Stimulated activated effector memory CD8-positive, alpha-beta T cell treated with anti-CD3 and anti-CD28 coated beads, Interleukin-12 subunit alpha, Interleukin-12 subunit beta, amount 100 ng/mL, for 72 hours (primary cell): Measurements from ENCODE around the gene PCDHGB2.
A peak's percentile ranks its signal among the peaks of the same experiment; 100 is the strongest.
"Not testable (repeated sequence)": the region's sequence is repeated elsewhere in the genome, so short reads cannot be mapped to it uniquely, and the experiment has no call there.

Experiments used
- ATAC-seq: fragments of 150-1000 bp; cut with Tn5 transposase; 2 replicates; pipeline ENCODE4 v1.10.0; 2021
- DNase-seq, 2 donors: peaks; one replicate each; pipeline ENCODE4 v3.0.0; 2021 to 2022; ENCODE audit warnings: low spot score in 2 of 2
- H3K27ac Mint-ChIP-seq: one replicate; pipeline ENCODE4 v1.8.0; 2022; ENCODE audit warnings: mild to moderate bottlenecking, mixed read lengths
- H3K36me3 Mint-ChIP-seq: one replicate; pipeline ENCODE4 v1.8.0; 2022; ENCODE audit warnings: mild to moderate bottlenecking, mixed read lengths
- H3K4me1 Mint-ChIP-seq: one replicate; pipeline ENCODE4 v1.8.0; 2022; ENCODE audit warnings: mixed read lengths
- H3K4me3 Mint-ChIP-seq: one replicate; pipeline ENCODE4 v1.8.0; 2022; ENCODE audit warnings: mild to moderate bottlenecking, mixed read lengths
- H3K9me3 Mint-ChIP-seq: one replicate; pipeline ENCODE4 v1.8.0; 2022; ENCODE audit warnings: mixed read lengths

Gene PCDHGB2

GRCh38 chr5:141359790-141360426 lies at the start of gene PCDHGB2:
Gene PCDHGB2 (plus strand): TSS chr5:141359994. CDS start chr5:141360136, 142 bp downstream.
- peak within 1 kb of the TSS; percentile 74 for H3K4me3 Mint-ChIP-seq
- H3K36me3 Mint-ChIP-seq = no peaks in the 10 kb centered on the region
- ATAC-seq (peak; percentile 28), DNase-seq (no peak)
- peaks cover 10% of the 10 kb centered on the region for H3K9me3 Mint-ChIP-seq
- H3K4me1 Mint-ChIP-seq = peaks cover 6% of the 10 kb centered on the region
- peak within 1 kb of the TSS; percentile 63 for H3K27ac Mint-ChIP-seq

DNA sequence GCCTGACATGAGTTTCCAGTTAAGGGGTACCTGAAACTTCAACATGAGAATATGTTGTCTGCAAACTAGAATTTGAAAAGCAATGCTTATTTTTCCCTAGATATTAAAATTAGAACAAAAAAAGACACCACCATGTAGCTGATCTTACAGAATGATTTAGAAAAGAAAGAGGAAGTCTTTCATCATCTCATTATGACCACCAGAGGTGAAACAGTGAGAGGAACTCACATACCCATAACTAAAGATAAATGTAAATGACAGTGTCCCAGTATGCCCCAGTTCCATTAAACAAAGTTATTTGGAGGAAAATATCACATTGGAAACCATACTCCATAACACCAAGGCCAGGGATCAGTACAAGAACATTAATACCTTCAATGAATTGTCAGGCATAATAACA lies 46.1 kb upstream of the PCDHGB2 start:
- H3K36me3 Mint-ChIP-seq = peaks cover 33% of the 10 kb centered on the region
- DNase-seq (no peak), ATAC-seq (no peak)
- H3K27ac Mint-ChIP-seq = no peak overlapping the region
- peaks cover 12% of the 10 kb centered on the region for H3K4me1 Mint-ChIP-seq
- H3K9me3 Mint-ChIP-seq = peaks cover 39% of the 10 kb centered on the region
- H3K4me3 Mint-ChIP-seq = no peak overlapping the region

DNA sequence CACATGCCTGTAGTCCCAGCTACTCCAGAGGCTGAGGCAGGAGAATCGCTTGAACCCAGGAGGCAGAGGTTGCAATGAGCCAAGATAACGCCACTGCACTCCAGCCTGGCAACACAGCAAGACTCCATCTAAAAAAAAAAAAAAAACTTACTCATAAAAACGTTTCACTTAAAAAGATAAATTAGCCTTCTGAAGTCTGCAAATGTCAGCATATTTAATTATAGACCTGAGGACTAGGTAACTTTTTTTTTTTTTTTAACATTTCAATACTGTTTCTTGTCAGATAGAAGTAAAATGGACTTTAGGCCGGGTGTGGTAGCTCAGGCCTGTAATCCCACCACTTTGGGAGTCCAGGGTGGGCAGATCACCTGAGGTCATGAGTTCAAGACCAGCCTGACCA lies 42.8 kb upstream of the PCDHGB2 start:
- Mint-ChIP-seq H3K36me3 (peaks cover 54% of the 10 kb centered on the region), H3K4me1 (peaks cover 38% of the 10 kb centered on the region)

DNA sequence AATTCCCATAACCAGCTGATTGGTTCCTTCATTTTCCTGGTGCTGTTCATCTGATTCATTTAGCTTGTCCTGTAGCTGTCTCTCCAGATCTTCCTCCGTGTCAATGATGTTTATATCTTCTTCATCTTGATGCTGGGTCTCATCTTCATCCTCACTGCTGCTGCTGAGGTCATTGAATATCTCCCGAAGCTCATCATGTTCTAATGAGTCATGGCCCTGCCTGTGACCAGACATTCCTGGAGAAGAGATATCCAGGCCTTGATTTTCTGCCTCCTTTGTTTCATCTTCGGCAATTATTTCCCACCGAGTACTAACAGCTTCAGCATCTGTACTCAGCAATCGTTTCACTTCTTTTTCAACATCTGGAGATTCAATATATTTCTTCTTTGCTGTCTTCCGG lies 40.6 kb upstream of the PCDHGB2 start:
- no peak for DNase-seq
- H3K27ac Mint-ChIP-seq = peak overlapping the region; percentile 100
- no peak for ATAC-seq
- H3K9me3 Mint-ChIP-seq = peaks cover 31% of the 10 kb centered on the region
- H3K4me3 Mint-ChIP-seq = peak overlapping the region; percentile 99
- peaks cover 54% of the 10 kb centered on the region for H3K36me3 Mint-ChIP-seq
- peaks cover 38% of the 10 kb centered on the region for H3K4me1 Mint-ChIP-seq

More for the DNA sequence above, 42.8 kb upstream of the PCDHGB2 start:
- H3K4me3 Mint-ChIP-seq, ATAC-seq, DNase-seq, H3K27ac Mint-ChIP-seq: not testable (repeated sequence)
- peaks cover 42% of the 10 kb centered on the region for H3K9me3 Mint-ChIP-seq

DNA sequence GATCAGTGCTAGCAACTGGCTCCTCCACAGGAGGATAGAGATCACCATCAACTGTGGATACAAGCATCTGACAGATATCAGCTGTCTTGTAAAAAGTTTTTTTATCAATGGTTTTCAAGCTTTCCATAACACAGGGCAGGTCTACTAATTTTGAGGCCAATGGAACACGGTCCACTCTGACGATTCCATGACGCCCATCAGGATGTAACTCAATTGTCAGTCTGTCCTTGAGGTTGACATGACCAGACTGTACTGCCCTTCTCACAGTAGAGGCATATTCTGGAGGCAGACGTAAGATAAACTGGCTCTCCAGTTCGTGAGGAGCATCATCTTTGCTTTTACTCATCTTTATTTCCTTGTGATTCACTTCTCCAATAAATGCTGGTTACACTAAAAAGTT lies 40.1 kb upstream of the PCDHGB2 start:
- no peak for DNase-seq
- no peak for ATAC-seq
- Mint-ChIP-seq H3K36me3 (peaks cover 54% of the 10 kb centered on the region), H3K4me1 (peaks cover 38% of the 10 kb centered on the region), H3K4me3 (peak overlapping the region; percentile 99), H3K9me3 (peaks cover 30% of the 10 kb centered on the region), H3K27ac (peak overlapping the region; percentile 100)

DNA sequence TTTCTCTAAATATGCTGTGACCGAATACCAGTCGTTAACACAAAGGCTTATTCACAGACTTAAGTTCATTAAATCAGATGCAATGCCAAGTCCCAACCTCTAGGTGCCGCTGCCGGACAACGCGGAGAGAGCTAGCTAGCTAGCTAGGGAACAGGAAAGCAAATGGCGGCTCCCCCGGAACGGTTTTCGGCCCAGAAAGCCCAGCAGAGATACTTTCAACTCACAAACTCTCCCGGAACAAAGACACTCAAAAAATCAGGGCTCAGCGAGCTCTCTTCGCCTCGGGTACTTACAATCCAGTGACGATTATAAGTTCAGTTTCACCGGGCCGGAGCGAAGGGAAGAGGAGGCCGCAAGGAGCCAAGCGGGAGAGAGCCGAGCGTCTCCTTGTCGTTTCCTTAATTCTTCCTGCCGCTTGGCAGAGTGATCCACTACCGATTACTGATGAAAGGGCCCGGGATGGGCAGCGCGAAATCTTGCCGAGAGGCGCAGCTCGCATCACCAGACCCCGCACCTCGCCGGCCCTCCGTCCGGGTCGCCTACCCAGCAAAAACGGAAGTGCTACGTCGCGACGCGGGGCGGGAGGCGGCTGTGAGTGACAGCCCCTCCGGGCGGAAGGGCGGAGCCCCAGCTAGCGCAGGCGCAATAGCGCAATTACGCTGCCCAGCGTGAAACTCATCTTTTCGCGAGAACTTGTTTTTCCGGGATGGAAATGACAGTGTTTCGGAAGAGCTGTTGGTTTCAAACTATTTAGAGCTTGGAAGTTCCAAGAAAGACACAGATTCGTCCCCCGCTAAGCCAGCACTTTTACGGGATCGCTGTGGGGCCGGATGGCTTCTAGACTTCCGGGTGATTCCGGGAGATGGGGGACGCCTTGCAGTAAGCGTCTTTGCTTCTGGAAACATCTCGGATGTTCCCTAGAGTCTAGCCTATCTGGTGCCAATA lies 39.3 kb upstream of the PCDHGB2 start, which contains the start of gene TAF7:
Gene TAF7, minus strand, starts transcription at position 560 of the 945 bp plus-strand sequence. CDS start 740 bp downstream, outside the sequence.
- H3K4me3 Mint-ChIP-seq = peak within 1 kb of the TSS; percentile 99
- H3K9me3 Mint-ChIP-seq = peaks cover 22% of the 10 kb centered on the region
- peaks cover 49% of the 10 kb centered on the region for H3K36me3 Mint-ChIP-seq

DNA sequence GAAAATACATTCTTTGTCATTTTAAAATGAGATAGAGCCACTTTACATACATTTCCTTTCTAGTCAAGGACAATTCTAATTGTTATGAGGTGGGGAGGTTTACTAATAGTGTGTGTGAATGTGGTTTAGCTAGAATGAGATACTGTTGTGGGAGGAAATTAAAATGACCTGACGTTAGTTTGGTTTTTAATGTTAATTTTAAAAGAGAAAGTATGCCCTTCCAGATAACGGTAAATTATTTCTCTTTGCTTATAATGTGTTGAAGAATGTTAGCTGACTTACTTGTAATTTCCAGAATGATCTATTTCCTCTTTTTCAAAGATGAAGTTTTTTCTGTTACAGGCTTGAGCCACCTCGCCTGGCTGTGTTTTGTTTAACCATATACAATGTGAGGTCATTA lies 37.5 kb upstream of the PCDHGB2 start:
- peaks cover 21% of the 10 kb centered on the region for H3K9me3 Mint-ChIP-seq
- H3K36me3 Mint-ChIP-seq = peaks cover 40% of the 10 kb centered on the region
- no peak overlapping the region for H3K27ac Mint-ChIP-seq
- DNase-seq (no peak), ATAC-seq (no peak)
- H3K4me3 Mint-ChIP-seq = peak overlapping the region; percentile 99
- peaks cover 39% of the 10 kb centered on the region for H3K4me1 Mint-ChIP-seq

More for the DNA sequence above, 39.3 kb upstream of the PCDHGB2 start, which contains the start of gene TAF7:
- DNase-seq (peak; percentile 84 to 94), ATAC-seq (peak; percentile 96)
- peaks cover 36% of the 10 kb centered on the region for H3K4me1 Mint-ChIP-seq
- peak within 1 kb of the TSS; percentile 100 for H3K27ac Mint-ChIP-seq

DNA sequence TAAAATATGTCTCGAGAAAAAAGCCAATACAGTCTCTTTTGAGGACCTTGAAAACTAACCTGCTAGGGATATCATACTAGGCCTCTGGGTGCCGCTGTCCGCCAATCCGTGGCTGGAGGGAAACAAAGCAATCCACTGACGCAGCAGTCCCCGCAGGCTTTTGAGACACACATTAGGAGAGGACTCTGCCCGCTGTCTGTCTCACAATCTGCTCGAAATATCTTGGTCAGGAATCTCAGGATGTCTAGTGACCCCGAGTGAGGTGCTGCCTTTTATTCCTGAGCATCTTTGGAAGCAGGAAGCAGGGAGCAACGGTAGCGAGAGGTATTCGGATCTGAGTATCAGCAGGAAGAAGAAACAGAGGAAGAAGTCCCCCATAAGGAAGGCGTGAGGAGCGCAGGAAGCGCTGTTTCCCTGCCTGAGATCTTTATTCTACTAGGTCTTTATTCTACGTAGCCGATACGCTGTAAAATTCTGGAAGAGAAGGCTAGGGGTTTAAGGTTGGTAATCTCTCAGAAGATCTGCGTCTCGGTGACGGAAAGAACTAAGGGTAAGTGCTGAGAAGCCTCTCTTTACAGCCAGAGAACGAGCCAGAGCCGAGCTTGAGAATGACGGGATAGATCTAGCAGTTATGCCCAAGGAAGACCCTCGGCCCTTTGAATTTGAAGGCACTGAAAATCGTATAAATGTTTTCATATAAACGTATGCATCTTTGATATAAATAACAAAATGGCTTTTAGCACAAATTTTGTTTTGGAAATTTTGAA lies 33.5 kb upstream of the PCDHGB2 start:
- peak; percentile 43 to 73 for DNase-seq
- peaks cover 4% of the 10 kb centered on the region for H3K9me3 Mint-ChIP-seq
- H3K36me3 Mint-ChIP-seq = peaks cover 4% of the 10 kb centered on the region
- ATAC-seq = peak; percentile 93
- H3K27ac Mint-ChIP-seq = peak overlapping the region; percentile 76
- peak overlapping the region; percentile 88 for H3K4me3 Mint-ChIP-seq
- H3K4me1 Mint-ChIP-seq = peaks cover 7% of the 10 kb centered on the region

DNA sequence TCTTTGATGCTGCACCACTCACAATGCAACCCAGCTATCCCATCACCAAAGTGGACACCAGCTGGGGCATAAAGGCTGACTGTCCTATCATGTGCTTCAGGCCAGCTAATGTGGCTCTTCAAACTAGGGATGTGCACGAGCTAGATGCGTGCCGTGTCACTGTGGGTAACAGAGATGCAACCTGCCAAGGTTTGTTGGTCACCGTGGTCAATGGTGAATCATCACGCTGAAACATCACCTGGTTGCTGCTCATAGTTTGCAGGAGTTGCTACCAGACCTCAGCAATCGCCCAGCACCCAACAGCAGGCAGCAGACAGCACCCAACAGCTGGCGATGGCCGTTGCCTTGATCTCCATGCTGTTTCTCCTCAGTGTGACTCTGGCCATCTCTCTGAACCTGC lies 31.6 kb upstream of the PCDHGB2 start:
- H3K4me1 Mint-ChIP-seq = peaks cover 7% of the 10 kb centered on the region
- H3K27ac Mint-ChIP-seq = no peak overlapping the region
- DNase-seq (no peak), ATAC-seq (peak; percentile 40)
- H3K36me3 Mint-ChIP-seq = peaks cover 4% of the 10 kb centered on the region
- peaks cover 4% of the 10 kb centered on the region for H3K9me3 Mint-ChIP-seq
- no peak overlapping the region for H3K4me3 Mint-ChIP-seq

DNA sequence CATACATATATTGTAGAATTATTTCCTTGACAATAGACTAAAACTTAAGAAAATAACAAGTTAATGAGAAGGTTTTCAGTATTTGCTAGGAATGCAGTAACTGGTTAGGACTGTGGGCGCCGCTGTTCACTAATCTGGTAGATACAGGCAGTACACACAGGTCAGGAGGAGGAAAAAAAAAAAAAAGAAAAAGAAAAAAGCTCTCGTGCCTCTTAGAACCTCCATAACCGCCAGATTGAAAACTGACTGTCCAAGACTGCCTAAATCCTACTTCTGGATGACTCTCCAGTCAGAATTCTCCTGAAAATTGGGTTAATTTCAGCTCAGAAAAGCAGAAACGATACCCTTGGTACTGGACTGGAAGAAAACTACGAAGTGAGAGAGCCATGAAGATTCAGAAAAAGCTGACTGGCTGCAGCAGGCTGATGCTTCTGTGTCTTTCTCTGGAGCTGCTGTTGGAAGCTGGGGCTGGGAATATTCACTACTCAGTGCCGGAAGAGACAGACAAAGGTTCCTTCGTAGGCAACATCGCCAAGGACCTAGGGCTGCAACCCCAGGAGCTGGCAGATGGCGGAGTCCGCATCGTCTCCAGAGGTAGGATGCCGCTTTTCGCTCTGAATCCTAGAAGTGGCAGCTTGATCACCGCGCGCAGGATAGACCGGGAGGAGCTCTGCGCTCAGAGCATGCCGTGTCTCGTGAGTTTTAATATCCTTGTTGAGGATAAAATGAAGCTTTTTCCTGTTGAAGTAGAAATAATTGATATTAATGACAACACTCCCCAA lies 29.3 kb upstream of the PCDHGB2 start, which contains the start of gene PCDHGA1:
Gene PCDHGA1, plus strand, starts transcription at position 216 of the 782 bp plus-strand sequence.
- ATAC-seq = no peak
- no peak within 1 kb of the TSS for H3K4me3 Mint-ChIP-seq
- peaks cover 16% of the 10 kb centered on the region for H3K9me3 Mint-ChIP-seq

GRCh38 chr5:141332571-141332970 lies 27.2 kb upstream of the PCDHGB2 start:
- not testable (repeated sequence) for H3K36me3 Mint-ChIP-seq

More for the DNA sequence above, 29.3 kb upstream of the PCDHGB2 start, which contains the start of gene PCDHGA1:
- Mint-ChIP-seq H3K36me3 (peaks cover 4% of the 10 kb centered on the region), H3K27ac (no peak within 1 kb of the TSS), H3K4me1 (peaks cover 7% of the 10 kb centered on the region)
- no peak for DNase-seq

DNA sequence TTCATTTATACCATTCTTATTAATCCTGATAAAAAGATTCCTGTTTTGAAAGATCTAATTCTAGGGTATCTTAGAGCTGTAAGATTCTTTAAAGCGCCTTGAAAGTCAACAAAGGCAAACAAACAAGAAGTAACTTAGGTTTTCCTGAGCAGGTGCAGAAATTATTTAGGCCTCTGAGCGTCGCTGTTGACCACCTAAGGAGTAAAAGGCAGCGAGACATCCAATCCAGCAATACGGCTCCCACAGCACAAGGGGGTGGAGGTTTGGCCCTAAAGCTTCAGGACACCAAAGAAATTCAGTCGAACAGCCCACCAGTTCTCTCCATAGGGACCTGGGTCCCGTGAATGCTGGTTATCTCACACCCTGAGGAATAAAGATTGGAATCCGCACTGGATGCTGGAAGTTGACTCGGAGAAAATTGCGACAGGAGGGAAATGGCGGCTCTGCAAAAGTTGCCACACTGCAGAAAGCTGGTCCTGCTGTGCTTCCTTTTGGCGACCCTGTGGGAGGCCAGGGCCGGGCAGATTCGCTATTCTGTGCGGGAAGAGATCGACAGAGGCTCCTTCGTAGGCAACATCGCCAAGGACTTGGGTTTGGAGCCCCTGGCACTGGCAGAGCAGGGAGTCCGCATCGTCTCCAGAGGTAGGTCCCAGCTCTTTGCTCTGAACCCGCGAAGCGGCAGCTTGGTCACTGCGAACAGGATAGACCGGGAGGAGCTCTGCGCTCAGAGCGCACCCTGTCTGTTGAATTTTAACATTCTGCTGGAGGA lies 21.1 kb upstream of the PCDHGB2 start, which contains the start of gene PCDHGA2:
Gene PCDHGA2, plus strand, starts transcription at position 223 of the 769 bp plus-strand sequence.
- DNase-seq = no peak
- H3K27ac Mint-ChIP-seq = no peak within 1 kb of the TSS
- no peaks in the 10 kb centered on the region for H3K36me3 Mint-ChIP-seq
- H3K4me1 Mint-ChIP-seq = no peaks in the 10 kb centered on the region
- no peak within 1 kb of the TSS for H3K4me3 Mint-ChIP-seq
- peaks cover 32% of the 10 kb centered on the region for H3K9me3 Mint-ChIP-seq
- no peak for ATAC-seq

More at GRCh38 chr5:141332571-141332970, 27.2 kb upstream of the PCDHGB2 start:
- DNase-seq, H3K27ac Mint-ChIP-seq, H3K4me1 Mint-ChIP-seq, H3K4me3 Mint-ChIP-seq, ATAC-seq: not testable (repeated sequence)
- H3K9me3 Mint-ChIP-seq = peaks cover 22% of the 10 kb centered on the region

GRCh38 chr5:141340781-141341354 lies 18.9 kb upstream of the PCDHGB2 start:
- not testable (repeated sequence) for H3K36me3 Mint-ChIP-seq, H3K4me3 Mint-ChIP-seq, ATAC-seq, DNase-seq, H3K27ac Mint-ChIP-seq, H3K4me1 Mint-ChIP-seq
- peaks cover 20% of the 10 kb centered on the region for H3K9me3 Mint-ChIP-seq
